ENCODE measurements around the gene LBX2. TPM values are rescaled to one million over a fixed set of nuclear protein-coding genes. Genes with fewer than 3 reads are reported as not detected.

The LBX2 gene
- total and polyA plus RNA-seq, 4 donors, result 0.84 to 2.8 (median 2.5) TPM

GRCh38 chr2:74531666-74532065, 32.3 kb upstream of the LBX2 start (continued):
- no peak for TF ChIP-seq FOXA1 (IDR thresholded peaks at IDR 0.05)

DNA sequence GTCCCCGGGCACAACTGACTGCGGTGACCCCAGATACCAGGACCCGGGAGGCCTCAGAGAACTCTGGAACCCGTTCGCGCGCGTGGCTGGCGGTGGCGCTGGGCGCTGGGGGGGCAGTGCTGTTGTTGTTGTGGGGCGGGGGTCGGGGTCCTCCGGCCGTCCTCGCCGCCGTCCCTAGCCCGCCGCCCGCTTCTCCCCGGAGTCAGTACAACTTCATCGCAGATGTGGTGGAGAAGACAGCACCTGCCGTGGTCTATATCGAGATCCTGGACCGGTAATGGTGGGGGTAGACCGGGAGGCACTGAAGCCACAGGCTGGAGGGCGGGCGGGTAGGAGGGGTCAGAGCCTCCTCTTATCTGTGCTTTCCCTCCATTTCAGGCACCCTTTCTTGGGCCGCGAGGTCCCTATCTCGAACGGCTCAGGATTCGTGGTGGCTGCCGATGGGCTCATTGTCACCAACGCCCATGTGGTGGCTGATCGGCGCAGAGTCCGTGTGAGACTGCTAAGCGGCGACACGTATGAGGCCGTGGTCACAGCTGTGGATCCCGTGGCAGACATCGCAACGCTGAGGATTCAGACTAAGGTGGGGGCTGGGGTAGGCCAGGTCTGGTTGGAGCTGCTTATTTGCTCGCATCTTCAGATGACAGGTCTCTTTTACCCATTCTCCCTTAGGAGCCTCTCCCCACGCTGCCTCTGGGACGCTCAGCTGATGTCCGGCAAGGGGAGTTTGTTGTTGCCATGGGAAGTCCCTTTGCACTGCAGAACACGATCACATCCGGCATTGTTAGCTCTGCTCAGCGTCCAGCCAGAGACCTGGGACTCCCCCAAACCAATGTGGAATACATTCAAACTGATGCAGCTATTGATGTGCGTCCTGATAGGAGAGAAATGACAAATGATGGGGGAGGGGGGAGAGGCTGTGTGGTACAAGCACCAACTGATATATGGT, 31.1 kb upstream of the LBX2 start:
- peak overlapping the region; percentile 15 to 48 for H3K9ac ChIP-seq (ENCODE audit: low read depth in 1 of 2, low read length in 2 of 2)
- peak; percentile 84 for DNase-seq (ENCODE audit: low spot score)
- peak overlapping the region; percentile 65 to 85 for H3K27ac ChIP-seq (ENCODE audit: low read depth in 1 of 2, low read length in 2 of 2)
- H3K4me1 ChIP-seq (ENCODE audit: control insufficient read depth in 4 of 4, insufficient read depth in 4 of 4, low read length in 3 of 4), result peaks cover 8 to 26% (median 19%) of the 10 kb centered on the region in 4 donors
- TF ChIP-seq FOXA2 (IDR thresholded peaks at IDR 0.05) (no peak), EGR1 (IDR thresholded peaks at IDR 0.05; ENCODE audit: low read depth in 2 of 2) (no peak)
- H3K9me3 ChIP-seq (ENCODE audit: control insufficient read depth in 4 of 4, low read length in 3 of 4), result no peaks in the 10 kb centered on the region
- no peaks in the 10 kb centered on the region for H3K27me3 ChIP-seq (ENCODE audit: control insufficient read depth in 4 of 4, insufficient read depth in 4 of 4, low read length in 3 of 4)
- peak overlapping the region; percentile 62 to 74 (median 67) for H3K4me3 ChIP-seq (ENCODE audit: low read depth in 1 of 3, low read length in 3 of 3)
- peaks cover 9 to 26% (median 17%) of the 10 kb centered on the region in 4 donors for H3K36me3 ChIP-seq (ENCODE audit: control insufficient read depth in 4 of 4, insufficient read depth in 3 of 4, low read depth in 1 of 4, low read length in 3 of 4)
- 8% methylated on average over 54 of the region's 54 CpGs for WGBS

DNA sequence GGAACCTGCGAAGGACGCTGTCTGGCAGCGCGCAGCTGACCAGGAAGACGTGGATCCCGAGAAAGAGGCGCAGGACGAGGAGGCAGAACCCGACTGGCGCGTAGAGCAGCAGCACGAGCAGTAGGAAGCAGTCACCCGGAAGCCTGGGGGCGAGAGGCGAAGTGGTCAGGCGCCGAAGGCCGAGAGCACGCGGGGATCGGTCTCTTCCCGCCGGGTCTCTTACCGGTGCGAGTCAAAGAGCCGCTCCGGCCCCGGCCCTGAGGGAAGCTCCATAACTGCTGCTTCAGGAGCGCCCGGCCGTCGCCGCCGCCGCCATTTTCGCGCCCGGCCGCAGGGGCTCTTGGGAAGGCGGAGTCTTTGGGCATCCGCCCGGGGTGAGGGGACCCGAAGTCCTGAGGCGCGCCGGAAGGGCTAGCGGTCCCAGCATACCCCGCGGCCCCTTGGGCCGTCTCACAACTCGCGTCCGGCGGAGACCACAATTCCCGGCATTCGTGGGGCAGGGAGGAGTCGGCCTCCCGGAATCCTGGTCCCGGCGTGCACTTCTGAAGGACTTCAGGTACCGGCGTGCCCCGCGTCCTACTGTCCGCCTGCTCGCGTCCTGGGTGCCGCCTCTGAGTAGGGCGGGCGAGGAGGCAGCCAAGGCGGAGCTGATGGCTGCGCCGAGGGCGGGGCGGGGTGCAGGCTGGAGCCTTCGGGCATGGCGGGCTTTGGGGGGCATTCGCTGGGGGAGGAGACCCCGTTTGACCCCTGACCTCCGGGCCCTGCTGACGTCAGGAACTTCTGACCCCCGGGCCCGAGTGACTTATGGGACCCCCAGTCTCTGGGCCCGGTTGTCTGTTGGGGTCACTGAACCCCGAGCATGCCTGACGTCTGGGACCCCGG, 30.2 kb upstream of the LBX2 start, which contains the start of the genes AUP1 and HTRA2:
Gene AUP1, minus strand, starts transcription at position 350 of the 882 bp plus-strand sequence. Its CDS starts 77 bp downstream, at position 273.
Gene HTRA2, plus strand, starts transcription at position 577 of the 882 bp plus-strand sequence. Its CDS starts 74 bp downstream, at position 651.
- DNase-seq (ENCODE audit: low spot score), result peak; percentile 95
- H3K4me3 ChIP-seq (ENCODE audit: low read depth in 1 of 3, low read length in 3 of 3), result peak within 1 kb of the TSS; percentile 67 to 100 (median 97)
- H3K4me1 ChIP-seq (ENCODE audit: control insufficient read depth in 4 of 4, insufficient read depth in 4 of 4, low read length in 3 of 4), result peaks cover 8 to 26% (median 19%) of the 10 kb centered on the region in 4 donors
- H3K27ac ChIP-seq (ENCODE audit: low read depth in 1 of 2, low read length in 2 of 2), result peak within 1 kb of the TSS; percentile 80 to 85
- peak within 1 kb of the TSS; percentile 74 to 86 for H3K9ac ChIP-seq (ENCODE audit: low read depth in 1 of 2, low read length in 2 of 2)
- no peaks in the 10 kb centered on the region for H3K27me3 ChIP-seq (ENCODE audit: control insufficient read depth in 4 of 4, insufficient read depth in 4 of 4, low read length in 3 of 4)
- peaks cover 9 to 26% (median 17%) of the 10 kb centered on the region in 4 donors for H3K36me3 ChIP-seq (ENCODE audit: control insufficient read depth in 4 of 4, insufficient read depth in 3 of 4, low read depth in 1 of 4, low read length in 3 of 4)
- under 1% methylated on average over 87 of the region's 87 CpGs for WGBS
- no peaks in the 10 kb centered on the region for H3K9me3 ChIP-seq (ENCODE audit: control insufficient read depth in 4 of 4, low read length in 3 of 4)
- TF ChIP-seq FOXA1 (IDR thresholded peaks at IDR 0.05) (peak; percentile 76), HNF4A (conservative IDR thresholded peaks at IDR 0.05) (peak; percentile 69 to 82), SP1 (IDR thresholded peaks at IDR 0.05) (peak; percentile 94), EGR1 (IDR thresholded peaks at IDR 0.05; ENCODE audit: low read depth in 2 of 2) (peak; percentile 49 to 65), RAD21 (IDR thresholded peaks at IDR 0.05) (peak; percentile 67 to 68), MAX (IDR thresholded peaks at IDR 0.05) (peak; percentile 93), RXRA (IDR thresholded peaks at IDR 0.05) (peak; percentile 72 to 87), HNF4G (IDR thresholded peaks at IDR 0.05) (no peak), JUND (IDR thresholded peaks at IDR 0.05) (peak; percentile 62 to 72), NR2F2 (IDR thresholded peaks at IDR 0.05) (peak; percentile 73), FOXA2 (IDR thresholded peaks at IDR 0.05) (no peak), REST (IDR thresholded peaks at IDR 0.05) (peak; percentile 87), TAF1 (conservative IDR thresholded peaks at IDR 0.05) (peak; percentile 46), YY1 (IDR thresholded peaks at IDR 0.05) (peak; percentile 99), GABPA (IDR thresholded peaks at IDR 0.05 in 1 of 2, conservative IDR thresholded peaks at IDR 0.05 in 1 of 2) (peak; percentile 67 to 96), ATF3 (IDR thresholded peaks at IDR 0.05) (no peak)
- TF ChIP-seq, protein P1, sequence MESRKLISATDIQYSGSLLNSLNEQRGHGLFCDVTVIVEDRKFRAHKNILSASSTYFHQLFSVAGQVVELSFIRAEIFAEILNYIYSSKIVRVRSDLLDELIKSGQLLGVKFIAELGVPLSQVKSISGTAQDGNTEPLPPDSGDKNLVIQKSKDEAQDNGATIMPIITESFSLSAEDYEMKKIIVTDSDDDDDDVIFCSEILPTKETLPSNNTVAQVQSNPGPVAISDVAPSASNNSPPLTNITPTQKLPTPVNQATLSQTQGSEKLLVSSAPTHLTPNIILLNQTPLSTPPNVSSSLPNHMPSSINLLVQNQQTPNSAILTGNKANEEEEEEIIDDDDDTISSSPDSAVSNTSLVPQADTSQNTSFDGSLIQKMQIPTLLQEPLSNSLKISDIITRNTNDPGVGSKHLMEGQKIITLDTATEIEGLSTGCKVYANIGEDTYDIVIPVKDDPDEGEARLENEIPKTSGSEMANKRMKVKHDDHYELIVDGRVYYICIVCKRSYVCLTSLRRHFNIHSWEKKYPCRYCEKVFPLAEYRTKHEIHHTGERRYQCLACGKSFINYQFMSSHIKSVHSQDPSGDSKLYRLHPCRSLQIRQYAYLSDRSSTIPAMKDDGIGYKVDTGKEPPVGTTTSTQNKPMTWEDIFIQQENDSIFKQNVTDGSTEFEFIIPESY (IDR thresholded peaks at IDR 0.05), result peak; percentile 97
- TF ChIP-seq, protein P2, sequence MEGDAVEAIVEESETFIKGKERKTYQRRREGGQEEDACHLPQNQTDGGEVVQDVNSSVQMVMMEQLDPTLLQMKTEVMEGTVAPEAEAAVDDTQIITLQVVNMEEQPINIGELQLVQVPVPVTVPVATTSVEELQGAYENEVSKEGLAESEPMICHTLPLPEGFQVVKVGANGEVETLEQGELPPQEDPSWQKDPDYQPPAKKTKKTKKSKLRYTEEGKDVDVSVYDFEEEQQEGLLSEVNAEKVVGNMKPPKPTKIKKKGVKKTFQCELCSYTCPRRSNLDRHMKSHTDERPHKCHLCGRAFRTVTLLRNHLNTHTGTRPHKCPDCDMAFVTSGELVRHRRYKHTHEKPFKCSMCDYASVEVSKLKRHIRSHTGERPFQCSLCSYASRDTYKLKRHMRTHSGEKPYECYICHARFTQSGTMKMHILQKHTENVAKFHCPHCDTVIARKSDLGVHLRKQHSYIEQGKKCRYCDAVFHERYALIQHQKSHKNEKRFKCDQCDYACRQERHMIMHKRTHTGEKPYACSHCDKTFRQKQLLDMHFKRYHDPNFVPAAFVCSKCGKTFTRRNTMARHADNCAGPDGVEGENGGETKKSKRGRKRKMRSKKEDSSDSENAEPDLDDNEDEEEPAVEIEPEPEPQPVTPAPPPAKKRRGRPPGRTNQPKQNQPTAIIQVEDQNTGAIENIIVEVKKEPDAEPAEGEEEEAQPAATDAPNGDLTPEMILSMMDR (IDR thresholded peaks at IDR 0.05; ENCODE audit: low read depth, low read length, missing input control), result no peak
